B cell (primary cell): ENCODE data around the gene ANGPT4. TPM values are rescaled to one million over a fixed set of nuclear protein-coding genes. Genes with fewer than 3 reads are reported as not detected.

Experiments used
- ATAC-seq: fragments of 200-7000 bp; cut with Tn5 transposase; one replicate; pipeline ENCODE4 v1.10.0; 2021; ENCODE audit warnings: low read depth, mild to moderate bottlenecking, moderate number of reproducible peaks, moderate library complexity
- CTCF ChIA-PET: fragments of 350-600 bp; sonication (Branson Sonifier 250); formaldehyde crosslinking; loops from one replicate; lab custom pipeline; 2021; ENCODE audit warnings: antibody characterized with exemption, inconsistent platforms; lab: Charles Lee
- POLR2A ChIA-PET: fragments of 350-600 bp; sonication (Branson Sonifier 250); formaldehyde crosslinking; loops from one replicate; lab custom pipeline; 2021; ENCODE audit warnings: antibody characterized with exemption; lab: Charles Lee
- DNase-seq: peaks from one replicate; pipeline ENCODE4 v3.0.0; 2013
- H2AFZ ChIP-seq: 2 replicates; pipeline ENCODE4 v1.6.1; 2012; ENCODE audit warnings: mild to moderate bottlenecking, low read depth, low read length; ENCODE audit not compliant: insufficient read depth, poor library complexity, severe bottlenecking
- H3K27ac ChIP-seq, 2 donors: 1 replicate in 1 of 2; 2 replicates in 1 of 2; pipeline ENCODE4 v1.5.1; 2012 to 2013; ENCODE audit warnings: low read length in 2 of 2, mild to moderate bottlenecking in 2 of 2, moderate library complexity in 1 of 2
- H3K27me3 ChIP-seq, 4 experiments: fragments of 200-600 bp in 1 of 4; sonication (generic) in 1 of 4; replicated peaks in 1 of 4; 1 replicate in 2 of 4; 2 replicates in 2 of 4; pipeline versions ENCODE4 v1.6.1 to v1.7.0; 2013 to 2016; ENCODE audit warnings: low read length in 3 of 4, mild to moderate bottlenecking in 2 of 4, mixed read lengths in 1 of 4, moderate library complexity in 1 of 4; ENCODE audit not compliant: insufficient read depth in 4 of 4, control insufficient read depth in 3 of 4; ENCODE audit errors: control extremely low read depth in 1 of 4
- H3K36me3 ChIP-seq, 2 experiments: replicated peaks in 1 of 2; 1 replicate in 1 of 2; 2 replicates in 1 of 2; pipeline versions ENCODE4 v1.6.1 to v1.7.1; 2013; ENCODE audit warnings: low read length in 1 of 2; ENCODE audit not compliant: insufficient read depth in 2 of 2, control insufficient read depth in 1 of 2; ENCODE audit errors: control extremely low read depth in 1 of 2, extremely low read depth in 1 of 2
- H3K4me1 ChIP-seq, 2 donors: fragments of 200-600 bp in 1 of 2; sonication (generic) in 1 of 2; 1 replicate in 1 of 2; 2 replicates in 1 of 2; pipeline versions ENCODE4 v1.5.1 to v1.6.1; 2013 to 2017; ENCODE audit warnings: low read length in 2 of 2; ENCODE audit not compliant: control insufficient read depth in 2 of 2, insufficient read depth in 2 of 2
- H3K4me2 ChIP-seq: replicated peaks from 2 replicates; pipeline ENCODE3; 2012; ENCODE audit warnings: mild to moderate bottlenecking, low read depth, low read length; ENCODE audit not compliant: poor library complexity, severe bottlenecking
- H3K4me3 ChIP-seq, 5 experiments: fragments of 200-600 bp in 1 of 5; sonication (generic) in 1 of 5; 1 replicate in 3 of 5; 2 replicates in 2 of 5; pipeline versions ENCODE4 v1.5.1 to v1.7.0; 2011 to 2016; ENCODE audit warnings: low read length in 4 of 5, mild to moderate bottlenecking in 4 of 5, low read depth in 2 of 5, control low read depth in 1 of 5, moderate library complexity in 1 of 5; ENCODE audit not compliant: insufficient read depth in 1 of 5; ENCODE audit errors: control extremely low read depth in 1 of 5, extremely low read depth in 1 of 5
- H3K79me2 ChIP-seq: fragments of 200-600 bp; sonication (generic); one replicate; pipeline ENCODE4 v1.6.0; 2016; ENCODE audit warnings: low read length; ENCODE audit not compliant: control insufficient read depth, insufficient read depth
- H3K9ac ChIP-seq: fragments of 200-600 bp; sonication (generic); 2 replicates; pipeline ENCODE4 v1.6.1; 2017; ENCODE audit warnings: mild to moderate bottlenecking, low read length, moderate library complexity
- H3K9me3 ChIP-seq, 3 donors: one replicate each; pipeline versions ENCODE4 v1.6.1 to v1.7.1; 2013; ENCODE audit warnings: low read length in 2 of 3; ENCODE audit not compliant: control insufficient read depth in 2 of 3, insufficient read depth in 1 of 3; ENCODE audit errors: control extremely low read depth in 1 of 3
- H4K20me1 ChIP-seq: 2 replicates; pipeline ENCODE4 v1.6.0; 2012; ENCODE audit warnings: mild to moderate bottlenecking, low read length; ENCODE audit not compliant: insufficient read depth, control insufficient read depth, poor library complexity, severe bottlenecking
- H3K27ac Mint-ChIP-seq: one replicate; pipeline ENCODE4 v1.8.0; 2021; ENCODE audit warnings: mixed read lengths
- H3K27me3 Mint-ChIP-seq: one replicate; pipeline ENCODE4 v1.8.0; 2021; ENCODE audit warnings: mixed read lengths
- H3K4me1 Mint-ChIP-seq: one replicate; pipeline ENCODE4 v1.8.0; 2021; ENCODE audit warnings: mixed read lengths
- H3K4me3 Mint-ChIP-seq: one replicate; pipeline ENCODE4 v1.8.0; 2021; ENCODE audit warnings: mixed read lengths
- H3K9me3 Mint-ChIP-seq: one replicate; pipeline ENCODE4 v1.8.0; 2022; ENCODE audit warnings: mixed read lengths; ENCODE audit not compliant: insufficient read depth
- CTCF ChIP-seq: fragments of 200-600 bp; IDR thresholded peaks from one replicate; pipeline ENCODE4 v1.8.0; 2022; ENCODE audit warnings: antibody characterized with exemption, mild to moderate bottlenecking
- EZH2 ChIP-seq: IDR thresholded peaks from 2 replicates; pipeline ENCODE4 v1.6.1; 2012; ENCODE audit warnings: borderline replicate concordance, low read depth, mild to moderate bottlenecking, moderate library complexity, low read length; ENCODE audit not compliant: insufficient read depth, poor library complexity, severe bottlenecking
- WGBS: methylation state at CpG from one replicate; pipeline ENCODE4 v1.1.5; 2013; ENCODE audit warnings: missing lambda C conversion rate; ENCODE audit not compliant: insufficient coverage; 5-methylcytosine and 5-hydroxymethylcytosine counted together
- intact Hi-C: fragments of 100-400 bp; cut with micrococcal nuclease; formaldehyde crosslinking; loops from one replicate; pipeline ENCODE4 v1.10.0; 2022
- polyA plus RNA-seq: library from polyadenylated mRNA; depleted of rRNA; stranded (reverse); fragments of >200 nt; gene quantifications from 2 replicates; pipeline ENCODE4 v1.2.3, GENCODE V29; 2012
- total RNA-seq, 2 donors: library from RNA; stranded (reverse); fragments of 120-200 nt in 1 of 2; gene quantifications; 1 replicate in 1 of 2; 2 replicates in 1 of 2; pipeline versions ENCODE4 v1.2.3 to v1.2.4, GENCODE V29; 2013 to 2022

The ANGPT4 gene
- total and polyA plus RNA-seq, 2 donors (not counting 1 experiment from before 2014, with no cell fraction given): not detected

- Histone ChIP-seq H3K9me3 (no peaks in the 10 kb centered on the region), H3K4me2 (no peak overlapping the region), H3K27me3 (peaks cover 0 to 17% (median 2%) of the 10 kb centered on the region in 4 experiments), H3K9ac (no peak overlapping the region), H2AFZ (no peak overlapping the region), H3K4me3 (no peak overlapping the region), H3K79me2 (no peaks in the 10 kb centered on the region), H3K4me1 (no peaks in the 10 kb centered on the region), H3K36me3 (no peaks in the 10 kb centered on the region), H4K20me1 (no peaks in the 10 kb centered on the region), H3K27ac (no peak overlapping the region)
- ChIA-PET CTCF (interaction anchor here (1.3 to 1.6 kb wide), 2 partner anchors 144 to 147 kb away, joined by 6 to 7 read pairs; no protein-coding TSS in a partner anchor), POLR2A (no interaction called here)
- no peak for ATAC-seq
- DNase-seq: no peak
- H3K27me3 Mint-ChIP-seq: peaks cover 31% of the 10 kb centered on the region
- no peaks in the 10 kb centered on the region for H3K9me3 Mint-ChIP-seq
- H3K27ac Mint-ChIP-seq: no peak overlapping the region
- TF ChIP-seq CTCF (no peak), EZH2 (no peak)
- no peaks in the 10 kb centered on the region for H3K4me1 Mint-ChIP-seq
- no peak overlapping the region for H3K4me3 Mint-ChIP-seq
- WGBS: 80% methylated on average over 1 of the region's 3 CpGs
- intact Hi-C loops: no loop called here
These were observed 46.1 kb upstream of the ANGPT4 start for GRCh38 chr20:962223-962622.

- 100% methylated on average over 2 of the region's 2 CpGs for WGBS
- CTCF ChIA-PET: interaction anchor here (1.3 kb wide), 1 partner anchor 143 kb away, joined by 6 read pairs; no protein-coding TSS in a partner anchor
These were observed 45.6 kb upstream of the ANGPT4 start for GRCh38 chr20:961768-962167.

More at GRCh38 chr20:961768-962167, 45.6 kb upstream of the ANGPT4 start:
- Histone ChIP-seq H3K36me3 (no peaks in the 10 kb centered on the region), H2AFZ (no peak overlapping the region), H3K9ac (no peak overlapping the region), H3K4me2 (no peak overlapping the region), H3K4me1 (no peaks in the 10 kb centered on the region), H3K27ac (no peak overlapping the region), H3K27me3 (peaks cover 0 to 20% (median 2%) of the 10 kb centered on the region in 4 experiments), H4K20me1 (no peaks in the 10 kb centered on the region), H3K4me3 (no peak overlapping the region), H3K79me2 (no peaks in the 10 kb centered on the region), H3K9me3 (peaks cover 0 to under 1% (median 0%) of the 10 kb centered on the region in 3 donors)
- POLR2A ChIA-PET: no interaction called here
- TF ChIP-seq CTCF (no peak), EZH2 (no peak)
- H3K4me3 Mint-ChIP-seq: no peak overlapping the region
- no peaks in the 10 kb centered on the region for H3K4me1 Mint-ChIP-seq
- ATAC-seq: no peak
- peaks cover 29% of the 10 kb centered on the region for H3K27me3 Mint-ChIP-seq
- intact Hi-C loops: no loop called here
- no peak overlapping the region for H3K27ac Mint-ChIP-seq
- H3K9me3 Mint-ChIP-seq: no peaks in the 10 kb centered on the region
- no peak for DNase-seq
